Nephron progenitor cell (in vitro differentiated cells): ENCODE measurements around the gene TDRD7.

ENCODE experiments used
- DNase-seq: peaks from one replicate; pipeline ENCODE4 v3.0.0; 2021
- H3K27ac Mint-ChIP-seq: 2 replicates; pipeline ENCODE4 v1.8.0; 2021; ENCODE audit warnings: mild to moderate bottlenecking, moderate library complexity, mixed read lengths
- H3K27me3 Mint-ChIP-seq: 2 replicates; pipeline ENCODE4 v1.8.0; 2021; ENCODE audit warnings: mild to moderate bottlenecking, low read depth, mixed read lengths; ENCODE audit not compliant: poor library complexity
- H3K36me3 Mint-ChIP-seq: 2 replicates; pipeline ENCODE4 v1.8.0; 2021; ENCODE audit warnings: low read depth, mixed read lengths
- H3K4me1 Mint-ChIP-seq: 2 replicates; pipeline ENCODE4 v1.8.0; 2021; ENCODE audit warnings: mixed read lengths
- H3K4me3 Mint-ChIP-seq: 2 replicates; pipeline ENCODE4 v1.8.0; 2021; ENCODE audit warnings: mild to moderate bottlenecking, moderate library complexity, mixed read lengths
- H3K9me3 Mint-ChIP-seq: 2 replicates; pipeline ENCODE4 v1.8.0; 2021; ENCODE audit warnings: mild to moderate bottlenecking, moderate library complexity, mixed read lengths
- TF ChIP-seq, protein P1 (sequence below): fragments of 200-600 bp; sonication (generic); IDR thresholded peaks from 2 replicates; pipeline ENCODE4 v1.5.0; 2021; ENCODE audit warnings: antibody characterized with exemption

The TDRD7 gene

DNA sequence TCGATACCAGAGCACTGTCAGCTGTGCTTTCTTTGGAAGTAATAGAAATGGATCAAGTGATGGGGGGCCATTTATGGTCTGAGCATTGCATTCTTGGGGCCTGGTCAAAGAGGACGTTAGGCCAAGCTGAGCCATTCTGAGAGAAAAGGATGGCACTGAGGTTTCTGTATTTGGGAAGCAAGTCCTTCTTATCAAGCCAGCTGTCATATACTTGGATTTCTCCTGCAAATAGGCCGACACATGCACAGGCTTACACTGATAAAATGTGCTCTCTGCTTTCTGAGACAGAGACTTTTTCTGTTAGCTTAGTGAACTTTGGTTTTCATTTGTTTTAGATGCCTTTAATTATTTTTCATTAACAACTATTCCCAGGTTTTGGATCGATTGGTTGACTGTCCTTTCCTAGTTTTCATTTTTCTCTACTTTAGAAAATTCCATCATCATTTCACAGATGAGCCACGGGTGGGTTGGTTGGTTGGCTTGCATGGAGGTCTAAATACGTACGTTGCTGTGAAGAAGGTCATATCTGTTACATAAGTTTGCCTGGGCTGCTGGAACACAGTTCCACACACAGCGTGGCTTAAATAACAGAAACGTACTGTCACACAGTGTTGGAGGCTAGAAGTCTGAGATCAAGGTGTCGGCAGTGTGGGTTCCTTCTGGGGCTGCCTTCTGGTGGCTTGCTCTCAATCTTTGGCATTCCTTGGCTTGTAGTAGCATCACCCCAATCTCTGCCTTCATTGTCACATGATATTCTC, 109.9 kb downstream of the TDRD7 start:
- Mint-ChIP-seq H3K9me3 (no peaks in the 10 kb centered on the region), H3K36me3 (no peaks in the 10 kb centered on the region), H3K4me3 (no peak overlapping the region), H3K4me1 (peaks cover 48% of the 10 kb centered on the region), H3K27me3 (peaks cover 38% of the 10 kb centered on the region), H3K27ac (no peak overlapping the region)
- no peak for DNase-seq
- TF ChIP-seq, protein P1, sequence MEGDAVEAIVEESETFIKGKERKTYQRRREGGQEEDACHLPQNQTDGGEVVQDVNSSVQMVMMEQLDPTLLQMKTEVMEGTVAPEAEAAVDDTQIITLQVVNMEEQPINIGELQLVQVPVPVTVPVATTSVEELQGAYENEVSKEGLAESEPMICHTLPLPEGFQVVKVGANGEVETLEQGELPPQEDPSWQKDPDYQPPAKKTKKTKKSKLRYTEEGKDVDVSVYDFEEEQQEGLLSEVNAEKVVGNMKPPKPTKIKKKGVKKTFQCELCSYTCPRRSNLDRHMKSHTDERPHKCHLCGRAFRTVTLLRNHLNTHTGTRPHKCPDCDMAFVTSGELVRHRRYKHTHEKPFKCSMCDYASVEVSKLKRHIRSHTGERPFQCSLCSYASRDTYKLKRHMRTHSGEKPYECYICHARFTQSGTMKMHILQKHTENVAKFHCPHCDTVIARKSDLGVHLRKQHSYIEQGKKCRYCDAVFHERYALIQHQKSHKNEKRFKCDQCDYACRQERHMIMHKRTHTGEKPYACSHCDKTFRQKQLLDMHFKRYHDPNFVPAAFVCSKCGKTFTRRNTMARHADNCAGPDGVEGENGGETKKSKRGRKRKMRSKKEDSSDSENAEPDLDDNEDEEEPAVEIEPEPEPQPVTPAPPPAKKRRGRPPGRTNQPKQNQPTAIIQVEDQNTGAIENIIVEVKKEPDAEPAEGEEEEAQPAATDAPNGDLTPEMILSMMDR: no peak

DNA sequence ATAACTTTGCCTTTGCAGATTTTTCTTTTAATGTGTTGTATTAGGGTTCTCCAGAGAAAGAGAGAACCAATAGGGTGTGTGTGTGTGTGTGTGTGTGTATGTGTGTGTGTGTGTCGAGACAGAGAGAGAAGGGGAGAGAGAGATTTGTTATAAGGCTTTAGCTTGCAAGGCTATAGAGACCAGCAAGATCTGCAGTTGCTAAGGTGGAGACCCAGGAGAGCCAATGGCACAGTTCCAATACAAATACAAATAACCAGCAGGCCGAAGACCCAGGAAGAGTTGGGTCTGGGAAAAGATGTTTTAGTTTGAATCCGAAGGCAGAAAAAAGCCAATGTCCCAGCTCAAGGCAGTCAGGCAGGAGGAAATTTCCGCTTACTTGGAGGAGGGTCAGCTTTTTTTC, 112.5 kb downstream of the TDRD7 start:
- peaks cover 49% of the 10 kb centered on the region for H3K4me1 Mint-ChIP-seq

GRCh38 chr9:97525451-97525850, 113.6 kb downstream of the TDRD7 start:
- Mint-ChIP-seq H3K4me1 (peaks cover 46% of the 10 kb centered on the region), H3K27ac (no peak overlapping the region), H3K9me3 (no peaks in the 10 kb centered on the region), H3K4me3 (no peak overlapping the region), H3K27me3 (peaks cover 47% of the 10 kb centered on the region), H3K36me3 (no peaks in the 10 kb centered on the region)
- no peak for DNase-seq
- TF ChIP-seq, protein P1: no peak

More for the DNA sequence above, 112.5 kb downstream of the TDRD7 start:
- no peak for DNase-seq
- TF ChIP-seq, protein P1: no peak
- Mint-ChIP-seq H3K4me3 (no peak overlapping the region), H3K9me3 (no peaks in the 10 kb centered on the region), H3K27ac (no peak overlapping the region), H3K36me3 (no peaks in the 10 kb centered on the region), H3K27me3 (peaks cover 51% of the 10 kb centered on the region)

GRCh38 chr9:97526895-97527575, 115.1 kb downstream of the TDRD7 start:
- H3K4me1 Mint-ChIP-seq: peaks cover 47% of the 10 kb centered on the region
- H3K36me3 Mint-ChIP-seq: no peaks in the 10 kb centered on the region
- DNase-seq: no peak
- no peak overlapping the region for H3K4me3 Mint-ChIP-seq
- H3K27me3 Mint-ChIP-seq: peaks cover 38% of the 10 kb centered on the region
- TF ChIP-seq, protein P1: no peak
- no peaks in the 10 kb centered on the region for H3K9me3 Mint-ChIP-seq
- no peak overlapping the region for H3K27ac Mint-ChIP-seq

GRCh38 chr9:97527626-97528528, 116.0 kb downstream of the TDRD7 start:
- Mint-ChIP-seq H3K9me3 (no peaks in the 10 kb centered on the region), H3K4me1 (peaks cover 54% of the 10 kb centered on the region), H3K27ac (peak overlapping the region; percentile 84), H3K36me3 (no peaks in the 10 kb centered on the region), H3K4me3 (peak overlapping the region; percentile 32), H3K27me3 (peaks cover 42% of the 10 kb centered on the region)
- TF ChIP-seq, protein P1: no peak
- DNase-seq: peak; percentile 26
